Bronchial epithelial cell (primary cell): ENCODE measurements around the gene KCNV2. TPM values are rescaled to one million over a fixed set of nuclear protein-coding genes. Genes with fewer than 3 reads are reported as not detected.

ENCODE experiments used
- DNase-seq: peaks from one replicate; pipeline ENCODE4 v3.0.0-alpha.2; 2010; ENCODE audit warnings: low read depth
- FAIRE-seq: peaks from 2 replicates; lab custom pipeline; 2011; peaks lifted over from hg19 to GRCh38; lab: Jason Lieb, UNC
- H3K27me3 ChIP-seq: 2 replicates; pipeline ENCODE4 v1.5.1; 2011; ENCODE audit warnings: low read length; ENCODE audit not compliant: control insufficient read depth, insufficient read depth
- H3K36me3 ChIP-seq: 2 replicates; pipeline ENCODE4 v1.5.1; 2011; ENCODE audit warnings: low read length; ENCODE audit not compliant: control insufficient read depth, insufficient read depth
- H3K4me3 ChIP-seq: 2 replicates; pipeline ENCODE4 v1.5.1; 2011; ENCODE audit warnings: mild to moderate bottlenecking, low read depth, low read length, control low read depth
- CTCF ChIP-seq: IDR thresholded peaks from 2 replicates; pipeline ENCODE4 v1.5.1; 2011; ENCODE audit warnings: mild to moderate bottlenecking, moderate library complexity, low read length, control low read depth, inconsistent platforms; ENCODE audit not compliant: insufficient read depth, severe bottlenecking
- total RNA-seq: library from RNA; depleted of rRNA; stranded (reverse); fragments of >200 nt; gene quantifications from 2 replicates; pipeline ENCODE4 v1.2.1, GENCODE V29; 2014

The KCNV2 gene
- total RNA-seq: not detected in 2 replicates

GRCh38 chr9:2717385-2717784 lies at the start of gene KCNV2:
Gene KCNV2 (plus strand): TSS chr9:2717510. CDS start chr9:2717740, 230 bp downstream.
- TF ChIP-seq CTCF: no peak
- no peak for DNase-seq
- Histone ChIP-seq H3K36me3 (peaks cover 2% of the 10 kb centered on the region), H3K27me3 (no peaks in the 10 kb centered on the region), H3K4me3 (no peak within 1 kb of the TSS)
- FAIRE-seq: no peak

DNA sequence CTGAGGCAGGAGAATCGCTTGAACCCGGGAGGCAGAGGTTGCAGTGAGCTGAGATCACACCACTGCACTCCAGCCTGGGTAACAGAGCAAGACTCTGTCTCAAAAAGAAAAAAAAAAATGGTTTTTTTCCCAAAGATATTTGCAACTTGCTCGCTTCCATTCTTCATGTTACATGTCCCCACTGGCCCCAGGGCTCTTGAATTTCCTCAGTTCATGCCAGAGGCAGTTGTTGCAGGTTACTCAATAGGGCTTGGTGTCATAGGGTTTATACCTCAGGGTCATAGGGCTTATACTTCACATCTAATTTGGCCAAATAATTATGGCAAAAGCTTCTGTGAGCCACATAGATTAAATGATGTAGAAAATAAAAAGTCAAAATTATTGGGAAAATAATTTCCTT lies 44.1 kb upstream of the KCNV2 start:
- H3K36me3 ChIP-seq: no peaks in the 10 kb centered on the region
- TF ChIP-seq CTCF: no peak
- no peaks in the 10 kb centered on the region for H3K27me3 ChIP-seq
- FAIRE-seq: no peak
- no peak overlapping the region for H3K4me3 ChIP-seq
- DNase-seq: no peak

- H3K4me3 ChIP-seq: no peak overlapping the region
- DNase-seq (no peak), FAIRE-seq (no peak)
- H3K36me3 ChIP-seq: no peaks in the 10 kb centered on the region
- H3K27me3 ChIP-seq: no peaks in the 10 kb centered on the region
- TF ChIP-seq CTCF: no peak
Measured at GRCh38 chr9:2674141-2674824, 43.0 kb upstream of the KCNV2 start.

DNA sequence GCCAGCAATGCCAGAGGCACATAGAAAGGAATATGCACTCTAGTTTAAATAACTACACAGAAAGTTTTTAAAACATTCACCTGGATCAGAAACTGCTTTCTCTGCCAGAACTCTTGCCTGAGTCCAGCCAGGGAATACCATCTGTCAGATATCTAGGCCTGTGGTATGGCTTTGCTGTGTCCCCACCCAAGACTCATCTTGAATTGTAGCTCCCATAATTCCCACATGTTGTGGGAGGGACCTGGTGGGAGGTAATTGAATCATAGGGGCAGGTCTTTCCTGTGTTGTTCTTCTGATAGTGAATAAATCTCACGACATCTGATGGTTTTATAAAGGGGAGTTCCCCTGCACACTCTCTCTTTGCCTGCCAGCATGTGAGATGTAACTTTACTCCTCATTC lies 41.5 kb upstream of the KCNV2 start:
- Histone ChIP-seq H3K27me3 (no peaks in the 10 kb centered on the region), H3K4me3 (no peak overlapping the region), H3K36me3 (no peaks in the 10 kb centered on the region)
- no peak for FAIRE-seq
- TF ChIP-seq CTCF: no peak
- DNase-seq: no peak

DNA sequence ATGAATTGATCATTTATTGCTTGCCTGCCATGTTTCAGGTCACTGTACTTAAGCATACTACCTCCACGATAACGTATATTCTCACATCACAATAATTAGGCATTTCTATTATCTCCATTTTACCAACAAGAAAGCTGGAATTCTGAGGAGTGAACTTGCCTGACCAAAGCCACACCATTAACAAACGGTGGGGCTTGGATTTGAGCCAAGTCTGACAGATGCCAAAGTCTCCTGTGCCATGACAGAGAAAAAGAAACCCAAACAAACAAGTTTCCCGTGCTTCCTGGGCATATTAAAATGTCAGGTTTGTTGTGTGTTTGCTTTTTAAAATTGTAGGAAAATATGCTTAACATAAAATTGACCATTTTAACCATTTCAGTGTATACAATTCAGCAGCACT lies 40.8 kb upstream of the KCNV2 start:
- Histone ChIP-seq H3K4me3 (no peak overlapping the region), H3K36me3 (no peaks in the 10 kb centered on the region), H3K27me3 (no peaks in the 10 kb centered on the region)
- FAIRE-seq: no peak
- DNase-seq: no peak
- TF ChIP-seq CTCF: no peak
